ENCODE measurements around the gene PDE8B. TPM values are rescaled to one million over a fixed set of nuclear protein-coding genes. Genes with fewer than 3 reads are reported as not detected.
A peak's percentile ranks its signal among the peaks of the same experiment; 100 is the strongest.

Gene PDE8B
- total RNA-seq, 1 experiment from 2014 or later = 0.11 TPM

DNA sequence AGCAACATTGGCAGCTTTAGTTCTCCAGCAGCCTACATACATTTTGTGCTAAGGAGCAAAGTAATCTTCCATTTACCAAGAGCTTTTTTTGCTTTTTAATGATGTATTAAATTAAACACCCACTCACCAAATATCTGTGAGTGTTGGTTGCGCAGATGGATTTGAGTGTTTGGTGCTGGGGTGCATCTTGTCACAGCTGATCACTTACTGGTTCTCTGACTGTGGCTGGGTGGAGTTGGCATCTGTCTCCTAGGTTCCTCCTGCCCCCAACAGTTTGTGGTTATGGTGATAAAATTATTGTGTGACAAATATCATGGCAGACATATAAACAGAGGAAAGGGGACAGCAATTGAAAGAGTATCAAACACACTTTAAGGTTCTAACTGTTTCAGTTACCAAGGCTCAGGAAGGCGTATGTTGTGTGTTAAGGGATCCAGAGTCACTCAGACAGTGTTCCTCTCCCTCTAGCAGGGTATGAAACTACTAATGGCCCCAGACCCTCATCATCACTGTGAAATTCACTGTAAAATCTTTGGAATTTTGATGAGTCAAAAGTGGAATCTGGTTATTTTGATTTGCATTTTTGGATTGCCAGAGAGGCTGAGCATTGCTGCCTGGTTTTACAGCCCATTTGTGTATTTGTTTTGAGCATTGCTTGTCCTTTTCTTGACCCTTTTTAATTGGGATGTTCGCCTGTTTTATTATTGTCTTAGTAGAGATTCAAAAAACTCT is 81.7 kb downstream of the PDE8B start:
- peak; percentile 37 for DNase-seq (ENCODE audit: low read depth)

DNA sequence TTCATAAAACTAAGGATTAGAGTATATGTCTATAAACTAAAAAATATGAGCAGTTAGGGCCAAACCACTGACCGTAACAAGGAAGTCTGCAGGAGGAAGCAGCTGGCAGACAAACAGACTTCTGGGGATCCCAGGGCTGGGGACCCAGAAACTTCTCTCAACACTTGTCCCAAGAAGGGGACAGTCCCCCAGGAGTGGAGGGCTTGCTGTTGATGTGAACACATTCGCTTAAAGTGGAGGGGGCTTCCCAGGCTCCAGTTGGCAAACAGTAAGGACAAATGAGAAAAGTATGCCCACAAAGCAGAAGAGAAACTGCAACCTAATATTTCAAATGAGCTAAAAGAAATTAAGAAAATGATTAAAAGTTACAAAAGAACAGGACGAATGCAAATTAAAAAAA is 83.7 kb downstream of the PDE8B start:
- DNase-seq (ENCODE audit: low read depth) = no peak

- no peak for DNase-seq (ENCODE audit: low read depth)
Measured at GRCh38 chr5:77295863-77296378, 85.4 kb downstream of the PDE8B start.

- DNase-seq (ENCODE audit: low read depth) = no peak
Measured at GRCh38 chr5:77298146-77298545, 87.7 kb downstream of the PDE8B start.

- DNase-seq (ENCODE audit: low read depth) = no peak
Measured at GRCh38 chr5:77300451-77300850, 90.0 kb downstream of the PDE8B start.

DNA sequence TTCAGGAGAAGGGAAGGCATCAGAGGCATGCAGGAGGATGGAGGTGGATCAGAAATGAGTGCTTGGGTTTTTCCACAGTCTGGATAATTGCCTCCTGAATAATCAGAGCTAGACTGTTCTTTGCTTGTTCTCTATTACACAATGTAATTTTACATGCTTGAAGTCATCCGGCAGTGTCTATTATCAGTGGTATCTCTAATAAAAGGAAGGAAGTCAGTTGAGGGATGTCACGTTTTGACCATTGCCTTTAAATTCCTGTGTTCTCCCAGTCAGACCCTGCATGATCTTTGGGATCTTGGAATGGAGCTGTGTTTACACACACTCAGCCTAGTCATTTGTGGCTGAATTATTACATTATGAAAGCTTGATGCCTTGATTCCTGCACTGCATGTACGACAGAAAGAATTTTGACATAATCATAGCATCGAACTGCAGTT is 91.0 kb downstream of the PDE8B start:
- no peak for DNase-seq (ENCODE audit: low read depth)

DNA sequence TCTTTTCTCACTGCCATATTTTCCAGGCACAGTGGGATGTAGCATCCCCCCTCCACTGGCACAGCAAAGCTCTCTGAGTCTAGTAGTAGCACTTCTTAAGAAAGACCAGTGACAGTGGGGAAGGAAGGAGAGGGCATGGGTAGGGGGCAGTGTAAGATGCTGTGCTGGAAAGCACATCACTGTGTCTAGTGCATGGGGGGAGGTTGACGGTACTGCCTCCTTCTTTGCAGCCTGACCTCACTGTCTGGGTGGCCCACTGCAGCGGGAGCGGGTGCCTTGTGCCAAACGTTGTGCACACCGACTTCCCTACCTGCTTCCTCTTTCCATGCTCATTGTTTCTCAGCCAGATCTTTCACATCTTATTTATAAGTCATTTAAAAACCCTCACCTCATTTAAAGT is 91.8 kb downstream of the PDE8B start:
- no peak for DNase-seq (ENCODE audit: low read depth)

GRCh38 chr5:77302653-77303052 is 92.2 kb downstream of the PDE8B start:
- no peak for DNase-seq (ENCODE audit: low read depth)

GRCh38 chr5:77304388-77304787 is 93.9 kb downstream of the PDE8B start:
- DNase-seq (ENCODE audit: low read depth) = no peak

DNA sequence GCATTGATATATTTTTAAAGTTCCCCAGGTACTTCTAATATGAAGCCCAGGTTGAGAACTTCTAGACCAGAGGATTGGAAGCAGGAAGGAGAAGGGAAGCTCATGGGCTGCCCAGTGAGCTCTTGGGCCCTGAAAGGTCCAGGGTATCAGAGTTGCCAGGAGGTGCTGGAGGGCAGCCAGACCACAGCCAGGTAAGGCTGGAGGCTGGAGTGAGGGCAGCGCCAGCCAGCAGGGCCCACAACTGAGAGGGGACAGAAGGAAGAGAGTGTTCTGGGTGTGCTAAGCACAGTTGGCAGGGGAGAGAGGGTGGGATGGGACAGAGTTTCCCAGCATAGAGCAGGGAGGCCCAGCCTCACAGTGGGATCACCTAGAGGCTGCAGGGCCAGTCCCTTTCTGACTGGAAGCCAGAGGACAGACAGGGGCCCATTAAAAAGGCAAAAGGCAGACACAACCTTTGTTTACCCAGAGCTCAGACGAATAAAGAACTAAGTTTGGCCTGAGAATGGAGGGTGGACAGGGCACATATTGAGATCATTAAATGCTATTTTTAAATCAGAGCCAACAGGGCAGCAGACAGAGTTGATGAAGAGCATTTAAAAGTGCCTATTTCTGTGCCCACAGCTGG is 94.9 kb downstream of the PDE8B start:
- no peak for DNase-seq (ENCODE audit: low read depth)

DNA sequence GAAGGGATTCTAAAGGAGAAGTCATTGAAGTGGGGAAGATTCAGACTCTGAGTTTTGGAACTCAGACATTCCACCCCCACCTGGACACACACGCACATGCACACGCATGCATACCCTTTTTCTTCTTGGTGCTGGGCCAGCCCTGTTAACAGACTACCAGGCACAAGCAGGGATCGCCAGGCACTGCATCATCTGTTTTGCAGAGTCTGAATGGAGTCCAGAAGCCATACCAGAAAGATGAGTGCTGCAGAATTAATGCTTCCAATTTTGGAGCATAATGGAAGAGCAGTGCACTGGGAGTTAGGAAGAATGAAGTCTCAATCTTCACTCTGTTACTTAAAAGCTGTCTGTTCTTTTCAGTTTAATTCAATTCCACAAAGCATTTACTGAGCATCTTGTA is 95.5 kb downstream of the PDE8B start:
- DNase-seq (ENCODE audit: low read depth) = no peak

DNA sequence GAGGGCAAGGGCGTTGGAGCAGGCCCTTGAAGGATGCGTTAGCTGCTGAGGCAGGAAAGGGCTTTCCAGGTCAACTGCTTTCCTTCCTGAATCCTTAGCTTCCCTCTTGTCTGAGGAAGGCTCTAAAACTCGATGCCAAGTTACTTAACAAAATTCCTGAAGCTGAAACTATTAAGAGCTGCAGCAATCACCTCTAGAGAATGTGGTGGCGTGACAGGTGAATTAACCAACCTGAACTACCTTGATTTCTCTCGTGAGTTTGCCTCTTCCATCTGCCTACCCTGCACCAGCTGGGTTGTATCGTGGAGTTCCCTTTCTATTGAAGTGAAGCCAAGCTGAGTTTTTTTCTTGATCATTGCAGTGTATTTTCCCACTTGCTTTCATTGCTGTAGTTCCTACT is 96.1 kb downstream of the PDE8B start:
- no peak for DNase-seq (ENCODE audit: low read depth)

GRCh38 chr5:77308154-77308960 is 97.9 kb downstream of the PDE8B start:
- no peak for DNase-seq (ENCODE audit: low read depth)

- no peak for DNase-seq (ENCODE audit: low read depth)
Measured at GRCh38 chr5:77309140-77309539, 98.7 kb downstream of the PDE8B start.

DNA sequence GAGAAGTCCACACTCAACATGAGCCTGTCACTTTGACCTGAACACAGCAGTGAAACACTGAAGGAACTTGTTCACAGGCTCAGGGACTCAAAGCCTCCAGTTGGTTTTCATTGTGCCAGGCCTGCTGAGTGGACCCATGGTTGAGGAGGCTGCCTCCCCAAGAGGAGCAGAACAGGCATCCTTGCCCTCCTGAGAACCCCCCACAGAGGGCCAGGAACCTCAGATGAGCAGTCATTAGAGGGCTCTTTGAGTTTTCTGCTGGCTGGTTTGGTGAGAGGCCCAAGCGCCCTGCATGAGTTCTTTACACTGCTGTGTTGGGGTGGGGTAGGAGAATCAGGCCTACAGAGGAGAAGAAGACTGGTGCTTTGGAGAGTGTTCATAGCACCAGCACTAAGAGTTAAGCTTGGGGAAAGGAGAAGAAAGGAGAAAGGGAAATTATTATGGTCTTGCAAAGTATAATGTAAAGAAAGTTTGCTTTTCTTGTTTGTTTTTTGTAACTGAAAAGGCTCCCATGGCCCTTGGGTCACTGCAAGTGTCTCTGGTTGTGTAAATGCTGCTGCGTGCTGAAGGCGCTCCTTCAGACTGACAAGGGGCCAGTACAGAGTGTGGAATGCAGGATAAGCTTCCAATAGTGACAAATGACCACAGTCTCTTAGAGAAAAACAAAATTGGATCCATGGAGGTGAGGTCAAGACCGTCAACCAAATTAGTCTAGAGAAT is 100.2 kb downstream of the PDE8B start:
- no peak for DNase-seq (ENCODE audit: low read depth)

- no peak for DNase-seq (ENCODE audit: low read depth)
Measured at GRCh38 chr5:77311214-77311571, 100.7 kb downstream of the PDE8B start.

- peak; percentile 33 for DNase-seq (ENCODE audit: low read depth)
Measured at GRCh38 chr5:77312413-77312812, 101.9 kb downstream of the PDE8B start.

GRCh38 chr5:77316871-77317661 is 106.6 kb downstream of the PDE8B start:
- peak; percentile 4 for DNase-seq (ENCODE audit: low read depth)

- DNase-seq (ENCODE audit: low read depth) = no peak
Measured at GRCh38 chr5:77318060-77318459, 107.6 kb downstream of the PDE8B start.

GRCh38 chr5:77319117-77319804 is 108.8 kb downstream of the PDE8B start:
- no peak for DNase-seq (ENCODE audit: low read depth)

Data from LHCN-M2 (cell line).